ENCODE measurements around the gene DOK3. TPM values are rescaled to one million over a fixed set of nuclear protein-coding genes. Genes with fewer than 3 reads are reported as not detected.

Gene DOK3
- total RNA-seq, 4 donors from 2014 or later = 1.5 to 4.0 (median 2.0) TPM

DNA sequence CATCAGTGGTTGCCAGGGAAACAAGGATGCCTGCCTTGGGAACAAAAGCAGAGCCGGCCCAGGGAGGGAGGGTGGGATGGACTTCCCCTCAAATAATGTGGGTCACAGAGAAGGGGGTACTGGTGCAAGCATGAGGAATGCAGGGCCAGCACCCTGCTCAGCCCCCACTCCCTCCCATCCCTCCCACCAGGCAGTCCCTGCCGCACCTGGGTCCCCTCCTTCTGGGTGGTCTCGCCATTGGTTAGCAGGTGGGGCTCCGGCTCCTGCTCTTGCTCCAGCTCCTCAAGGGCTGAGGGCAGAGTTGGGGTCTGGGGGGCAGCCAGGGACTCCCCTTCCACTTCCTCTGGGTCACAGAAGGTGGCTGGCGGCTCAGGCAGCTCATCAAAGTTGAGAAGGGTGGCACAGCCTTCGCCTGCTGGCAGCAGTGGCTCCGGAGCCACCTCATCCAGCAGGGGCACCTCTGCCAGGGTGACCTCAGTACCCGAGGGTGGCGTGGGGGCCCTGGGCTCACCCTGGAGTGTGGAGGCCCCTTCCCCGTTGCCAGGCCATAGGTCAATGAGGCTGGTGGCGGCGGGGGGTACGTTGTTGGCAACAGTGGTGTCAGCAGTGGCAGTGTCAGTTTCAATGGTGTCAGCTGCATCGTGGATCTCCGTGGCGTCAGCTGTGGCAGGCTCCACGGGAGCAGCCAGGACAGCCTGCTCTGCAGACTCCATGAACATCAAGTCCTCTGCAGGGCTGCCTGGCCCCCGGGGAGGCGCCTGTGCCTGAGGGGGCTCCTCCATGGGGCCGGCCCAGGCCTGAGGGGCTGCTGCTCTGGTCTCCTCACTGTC is 51.6 kb downstream of the DOK3 start:
- DNase-seq (ENCODE audit: low spot score in 2 of 2) = no peak
- no peak for TF ChIP-seq CTCF (IDR thresholded peaks at IDR 0.05)
- TF ChIP-seq POLR2A (IDR thresholded peaks at IDR 0.05) = no peak
- intact Hi-C loops (cut with DNase I; ENCODE audit: low total_unique reads) = loop anchor here (10.0 kb wide), 1 partner anchor 143 kb away; the partner anchor contains the start of gene MXD3
- H3K4me3 ChIP-seq (ENCODE audit: low read depth, poor library complexity, severe bottlenecking) = no peak overlapping the region
- 77 to 82% methylated on average over 10 to 19 of the region's 20 CpGs for WGBS, 2 donors

- peak; percentile 76 to 92 for DNase-seq (ENCODE audit: low spot score in 2 of 2)
- TF ChIP-seq CTCF (IDR thresholded peaks at IDR 0.05) = no peak
- TF ChIP-seq POLR2A (IDR thresholded peaks at IDR 0.05) = no peak
- WGBS, 2 donors = 56% methylated on average over 23 to 24 of the region's 24 CpGs
- intact Hi-C loops (cut with DNase I; ENCODE audit: low total_unique reads) = loop anchor here (10.0 kb wide), 1 partner anchor 142 kb away; the partner anchor contains the start of gene MXD3
- H3K4me3 ChIP-seq (ENCODE audit: low read depth, poor library complexity, severe bottlenecking) = no peak overlapping the region
These were observed 52.4 kb downstream of the DOK3 start for GRCh38 chr5:177456976-177457851.

DNA sequence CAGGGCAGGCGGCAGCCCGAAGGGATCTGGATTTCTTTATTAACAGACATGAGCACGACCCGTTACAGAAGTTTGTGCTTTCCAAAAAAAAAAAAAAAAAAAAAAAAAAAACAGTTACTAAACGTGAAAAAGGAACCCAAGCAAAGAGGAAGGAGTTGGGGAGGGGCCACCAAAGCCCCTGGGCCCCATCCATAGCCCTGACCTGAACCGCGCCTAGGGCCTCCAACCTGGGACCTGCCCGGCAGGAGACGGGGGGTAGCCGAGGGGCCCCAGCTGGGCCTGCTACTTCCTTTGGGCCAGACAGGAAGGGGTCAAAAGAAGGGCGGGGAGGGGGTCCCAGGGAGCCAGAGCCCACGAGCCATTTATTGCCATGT is 53.0 kb downstream of the DOK3 start:
- no peak for DNase-seq (ENCODE audit: low spot score in 2 of 2)
- intact Hi-C loops (cut with DNase I; ENCODE audit: low total_unique reads) = loop anchor here (10.0 kb wide), 1 partner anchor 142 kb away; the partner anchor contains the start of gene MXD3
- no peak overlapping the region for H3K4me3 ChIP-seq (ENCODE audit: low read depth, poor library complexity, severe bottlenecking)
- WGBS, 2 donors = 28 to 30% methylated on average over 10 to 11 of the region's 12 CpGs
- TF ChIP-seq CTCF (IDR thresholded peaks at IDR 0.05) = no peak
- TF ChIP-seq POLR2A (IDR thresholded peaks at IDR 0.05) = no peak

GRCh38 chr5:177455661-177456590 is 53.7 kb downstream of the DOK3 start:
- intact Hi-C loops (cut with DNase I; ENCODE audit: low total_unique reads) = loop anchor here (2.0 to 10.0 kb wide), 2 partner anchors 51 to 141 kb away; partner anchors contain the start of gene MXD3
- 1% methylated on average over 16 to 23 of the region's 76 CpGs for WGBS, 2 donors
- peak overlapping the region; percentile 24 for H3K4me3 ChIP-seq (ENCODE audit: low read depth, poor library complexity, severe bottlenecking)
- peak; percentile 90 to 99 for DNase-seq (ENCODE audit: low spot score in 2 of 2)
- TF ChIP-seq POLR2A (IDR thresholded peaks at IDR 0.05) = no peak
- peak in 1 of 3 donors; percentile 7 for TF ChIP-seq CTCF (IDR thresholded peaks at IDR 0.05)

Data from lower leg skin (tissue), 4 donors.